Measurements from ENCODE around the gene FNDC5. TPM values are rescaled to one million over a fixed set of nuclear protein-coding genes. Genes with fewer than 3 reads are reported as not detected.
A peak's percentile ranks its signal among the peaks of the same experiment; 100 is the strongest.

FNDC5 gene
- total RNA-seq, result 10 to 100 TPM in 2 of 4 donors, 1 to 10 TPM in 2; 5.5 to 17.0 (median 9.8) TPM

GRCh38 chr1:32870615-32871363, at the start of gene FNDC5:
Gene FNDC5, minus strand, starts transcription at chr1:32870912.
- Histone ChIP-seq H3K9me3 (no peaks in the 10 kb centered on the region), H3K27ac (replicated peaks in 1 of 4) (peak within 1 kb of the TSS; percentile 56 to 66 (median 64)), H3K4me1 (peaks cover 28 to 41% (median 39%) of the 10 kb centered on the region in 4 donors), H3K27me3 (peaks cover 0 to 6% (median 0%) of the 10 kb centered on the region in 4 donors), H3K4me3 (peak within 1 kb of the TSS; percentile 55 to 70 (median 60)), H3K36me3 (peaks cover 3 to 13% (median 7%) of the 10 kb centered on the region in 4 donors)
- no peak for DNase-seq (ENCODE audit: extremely low spot score)
- TF ChIP-seq POLR2A (IDR thresholded peaks at IDR 0.05; ENCODE audit: low read depth), result no peak
- no peak for TF ChIP-seq EP300 (IDR thresholded peaks at IDR 0.05)
- TF ChIP-seq POLR2AphosphoS5 (IDR thresholded peaks at IDR 0.05), result no peak
- no peak for TF ChIP-seq CTCF (IDR thresholded peaks at IDR 0.05)
- WGBS, result 7% methylated on average over 3 of the region's 99 CpGs
- intact Hi-C loops (cut with DNase I), result loop anchor here (10.0 kb wide), 3 partner anchors 156 to 346 kb away; partner anchors contain the start of gene AZIN2

DNA sequence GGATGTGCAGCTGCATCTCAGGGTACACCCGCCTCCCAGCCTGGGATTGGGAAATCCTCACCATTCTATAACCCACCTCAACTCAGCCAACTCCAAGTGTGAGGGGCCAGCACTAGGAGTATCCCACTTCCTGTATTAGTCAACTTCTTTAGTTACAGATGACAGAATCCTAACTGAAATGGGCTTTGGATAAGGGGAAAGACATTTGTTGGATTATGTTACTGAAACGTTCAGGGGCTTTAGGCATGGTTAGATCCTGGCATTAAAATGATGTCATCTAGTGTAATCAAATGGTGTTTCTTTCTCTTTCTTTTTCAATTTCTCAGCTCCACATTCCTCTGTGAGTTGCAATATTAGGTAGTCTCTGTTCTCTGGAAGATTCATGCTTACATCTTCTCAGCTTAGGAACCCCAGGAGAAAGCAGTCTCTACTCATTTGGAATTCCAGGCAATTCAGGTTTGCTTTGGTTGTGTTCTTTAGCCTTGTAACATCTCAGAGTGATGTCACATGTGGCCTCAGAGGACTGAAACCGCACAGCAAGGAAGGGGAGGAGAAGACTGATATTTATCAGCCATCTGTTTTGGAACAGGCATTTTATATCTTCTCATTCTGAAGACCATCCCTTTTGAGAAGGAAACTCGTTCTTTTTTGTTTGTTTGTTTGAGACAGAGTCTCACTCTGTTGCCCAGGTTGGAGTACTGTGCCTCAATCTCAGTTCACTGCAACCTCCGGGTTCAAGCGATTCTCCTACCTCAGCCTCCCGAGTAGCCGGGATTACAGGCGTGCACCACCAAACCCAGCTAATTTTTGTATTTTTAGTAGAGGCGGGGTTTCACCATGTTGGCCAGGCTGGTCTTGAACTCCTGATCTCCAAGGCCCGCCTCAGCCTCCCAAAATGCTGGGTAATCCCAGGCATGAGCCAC, 49.4 kb upstream of the FNDC5 start:
- H3K9me3 ChIP-seq, result no peaks in the 10 kb centered on the region
- H3K4me3 ChIP-seq, result no peak overlapping the region
- H3K4me1 ChIP-seq, result peaks cover 5 to 10% (median 6%) of the 10 kb centered on the region in 4 donors
- WGBS, result 81% methylated on average over 11 of the region's 11 CpGs
- DNase-seq (ENCODE audit: extremely low spot score), result no peak
- intact Hi-C loops (cut with DNase I), result no loop called here
- H3K27me3 ChIP-seq, result peaks cover 0 to 23% (median 0%) of the 10 kb centered on the region in 4 donors
- no peaks in the 10 kb centered on the region for H3K36me3 ChIP-seq
- no peak overlapping the region for H3K27ac ChIP-seq (replicated peaks in 1 of 4)
- no peak for TF ChIP-seq EP300 (IDR thresholded peaks at IDR 0.05)

DNA sequence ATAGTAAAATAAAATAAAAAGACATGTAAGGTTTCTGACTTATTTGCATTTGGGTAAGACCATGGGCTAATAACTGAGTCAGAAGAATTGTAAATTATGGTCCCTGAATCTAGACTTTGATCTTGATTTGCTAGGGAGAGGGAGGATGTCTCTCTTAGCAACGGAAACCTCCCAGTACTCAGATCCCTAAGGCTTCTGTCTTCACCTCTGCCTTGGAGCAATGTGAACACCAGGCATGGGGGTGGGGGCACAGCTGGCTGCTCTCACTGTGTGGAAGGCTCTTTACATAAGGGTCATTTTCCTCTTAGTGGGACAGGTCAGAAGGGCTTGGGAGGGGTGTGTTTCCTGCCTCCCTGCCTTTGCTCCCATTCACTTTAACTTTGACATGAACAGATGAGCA, 47.5 kb upstream of the FNDC5 start:
- Histone ChIP-seq H3K4me1 (peaks cover 0 to 4% (median 0%) of the 10 kb centered on the region in 4 donors), H3K36me3 (no peaks in the 10 kb centered on the region), H3K9me3 (no peaks in the 10 kb centered on the region), H3K27me3 (peaks cover 0 to 13% (median 0%) of the 10 kb centered on the region in 4 donors), H3K4me3 (no peak overlapping the region), H3K27ac (replicated peaks in 1 of 4) (no peak overlapping the region)
- TF ChIP-seq POLR2A (IDR thresholded peaks at IDR 0.05; ENCODE audit: low read depth) (no peak), POLR2AphosphoS5 (IDR thresholded peaks at IDR 0.05) (no peak), EP300 (IDR thresholded peaks at IDR 0.05) (no peak), CTCF (IDR thresholded peaks at IDR 0.05) (no peak)
- no peak for DNase-seq (ENCODE audit: extremely low spot score)
- intact Hi-C loops (cut with DNase I), result no loop called here
- WGBS, result 42% methylated on average over 1 of the region's 1 CpG

GRCh38 chr1:32917521-32917920, 46.8 kb upstream of the FNDC5 start:
- no peak overlapping the region for H3K27ac ChIP-seq (replicated peaks in 1 of 4)
- no peak for DNase-seq (ENCODE audit: extremely low spot score)
- intact Hi-C loops (cut with DNase I), result no loop called here
- H3K27me3 ChIP-seq, result peaks cover 0 to 11% (median 0%) of the 10 kb centered on the region in 4 donors
- no peaks in the 10 kb centered on the region for H3K36me3 ChIP-seq
- 71% methylated on average over 7 of the region's 7 CpGs for WGBS
- H3K4me1 ChIP-seq, result peaks cover 0 to 4% (median 0%) of the 10 kb centered on the region in 4 donors
- H3K9me3 ChIP-seq, result no peaks in the 10 kb centered on the region
- no peak overlapping the region for H3K4me3 ChIP-seq
- TF ChIP-seq CTCF (IDR thresholded peaks at IDR 0.05) (no peak), POLR2AphosphoS5 (IDR thresholded peaks at IDR 0.05) (no peak), EP300 (IDR thresholded peaks at IDR 0.05) (no peak), POLR2A (IDR thresholded peaks at IDR 0.05; ENCODE audit: low read depth) (no peak)

Measured in esophagus muscularis mucosa (tissue), 4 donors.